HG02938 (cell line): ENCODE results near the gene NEIL3.

Source experiments
- ATAC-seq: cut with Tn5 transposase; IDR thresholded peaks from one replicate; pipeline ENCODE4 v1.9.1; 2021; ENCODE audit warnings: mild to moderate bottlenecking, moderate library complexity; ENCODE audit not compliant: unreplicated experiment

NEIL3 gene

GRCh38 chr4:177405508-177405907, 95.8 kb downstream of the NEIL3 start:
- no peak for ATAC-seq

- ATAC-seq = no peak
Observed at GRCh38 chr4:177408023-177408422, 98.3 kb downstream of the NEIL3 start.

- no peak for ATAC-seq
Observed at GRCh38 chr4:177410566-177410965, 100.9 kb downstream of the NEIL3 start.

GRCh38 chr4:177411996-177412395, 102.3 kb downstream of the NEIL3 start:
- ATAC-seq = no peak
